Esophagus squamous epithelium (tissue), 5 donors: ENCODE measurements around the gene ABCG5. TPM values are rescaled to one million over a fixed set of nuclear protein-coding genes. Genes with fewer than 3 reads are reported as not detected.

ENCODE experiments used
- DNase-seq: peaks from one replicate; lab custom pipeline; 2025; lab: John Stamatoyannopoulos, UW
- H3K27ac ChIP-seq, 4 donors: fragments of 200-600 bp; sonication (generic); one replicate each; pipeline ENCODE4 v1.5.1; 2016 to 2019; ENCODE audit warnings: mild to moderate bottlenecking in 1 of 4
- H3K27me3 ChIP-seq, 4 donors: fragments of 200-600 bp; sonication (generic); 1 replicate in 3 of 4; 2 replicates in 1 of 4; pipeline versions ENCODE4 v1.5.1 to v1.6.0; 2017 to 2021; ENCODE audit warnings: antibody characterized with exemption in 1 of 4
- H3K36me3 ChIP-seq, 3 donors: fragments of 200-600 bp; sonication (generic); one replicate each; pipeline ENCODE4 v1.5.1; 2016 to 2019
- H3K4me1 ChIP-seq, 3 donors: fragments of 200-600 bp; sonication (generic); one replicate each; pipeline ENCODE4 v1.5.1; 2017 to 2019
- H3K4me3 ChIP-seq, 4 donors: fragments of 200-600 bp; sonication (generic); 1 replicate in 3 of 4; 2 replicates in 1 of 4; pipeline ENCODE4 v1.5.1; 2016 to 2019; ENCODE audit warnings: mild to moderate bottlenecking in 2 of 4, moderate library complexity in 1 of 4
- H3K9me3 ChIP-seq, 3 donors: fragments of 200-600 bp; sonication (generic); one replicate each; pipeline ENCODE4 v1.5.1; 2016 to 2019
- CTCF ChIP-seq, 6 experiments: fragments of 450-650 bp in 4 of 6; fragments of 200-600 bp in 2 of 6; sonication (generic) in 2 of 6; IDR thresholded peaks; one replicate each; pipeline ENCODE4 v1.5.1; 2016 to 2019; ENCODE audit warnings: antibody characterized with exemption in 6 of 6, mild to moderate bottlenecking in 4 of 6, moderate library complexity in 4 of 6
- POLR2A ChIP-seq, 4 donors: fragments of 450-650 bp; IDR thresholded peaks; one replicate each; pipeline ENCODE4 v1.6.1; 2017; ENCODE audit warnings: antibody characterized with exemption in 4 of 4, mild to moderate bottlenecking in 4 of 4, moderate library complexity in 3 of 4
- WGBS, 2 donors: methylation state at CpG; one replicate each; pipeline ENCODE4 v1.1.5; 2018; 5-methylcytosine and 5-hydroxymethylcytosine counted together
- intact Hi-C: fragments of 100-400 bp; cut with DNase I; formaldehyde crosslinking; loops from one replicate; pipeline ENCODE4 v1.15.0; 2022
- total RNA-seq, 4 donors: library from RNA; depleted of rRNA; stranded (reverse); fragments of >200 nt; gene quantifications; one replicate each; pipeline ENCODE4 v1.1.0, GENCODE V29; 2016
- donor health status: DM: yes; HTN: yes; CAD: no.

ABCG5 gene
- total RNA-seq, 4 donors from 2014 or later: not detected

GRCh38 chr2:43852196-43852730 is 13.6 kb upstream of the ABCG5 start:
- H3K27me3 ChIP-seq: peaks cover 0 to 71% (median 0%) of the 10 kb centered on the region in 4 donors
- no peaks in the 10 kb centered on the region for H3K36me3 ChIP-seq
- TF ChIP-seq POLR2A (IDR thresholded peaks at IDR 0.05): no peak
- TF ChIP-seq CTCF (IDR thresholded peaks at IDR 0.05): no peak
- no peaks in the 10 kb centered on the region for H3K9me3 ChIP-seq
- no peak overlapping the region for H3K27ac ChIP-seq
- WGBS, 2 donors: 79 to 96% methylated on average over 6 to 14 of the region's 21 CpGs
- intact Hi-C loops: no loop called here
- no peak overlapping the region for H3K4me3 ChIP-seq
- no peaks in the 10 kb centered on the region for H3K4me1 ChIP-seq
- no peak for DNase-seq

- Histone ChIP-seq H3K9me3 (no peaks in the 10 kb centered on the region), H3K27me3 (peaks cover 0 to 63% (median 0%) of the 10 kb centered on the region in 4 donors), H3K36me3 (no peaks in the 10 kb centered on the region), H3K4me3 (no peak overlapping the region), H3K4me1 (no peaks in the 10 kb centered on the region), H3K27ac (no peak overlapping the region)
- TF ChIP-seq POLR2A (IDR thresholded peaks at IDR 0.05) (no peak), CTCF (IDR thresholded peaks at IDR 0.05) (no peak)
- no peak for DNase-seq
- WGBS, 2 donors: 56 to 69% methylated on average over 2 to 6 of the region's 20 CpGs
- intact Hi-C loops: no loop called here
These were observed 12.7 kb upstream of the ABCG5 start for GRCh38 chr2:43851011-43851980.

GRCh38 chr2:43848214-43848613 is 9.6 kb upstream of the ABCG5 start:
- H3K27ac ChIP-seq: no peak overlapping the region
- no peak for TF ChIP-seq POLR2A (IDR thresholded peaks at IDR 0.05)
- no peak for TF ChIP-seq CTCF (IDR thresholded peaks at IDR 0.05)
- H3K9me3 ChIP-seq: no peaks in the 10 kb centered on the region
- no peaks in the 10 kb centered on the region for H3K4me1 ChIP-seq
- H3K36me3 ChIP-seq: no peaks in the 10 kb centered on the region
- no peak overlapping the region for H3K4me3 ChIP-seq
- 15 to 50% methylated on average over 1 of the region's 1 CpG for WGBS, 2 donors
- H3K27me3 ChIP-seq: peaks cover 0 to 32% (median 0%) of the 10 kb centered on the region in 4 donors
- intact Hi-C loops: no loop called here
- DNase-seq: no peak

GRCh38 chr2:43846140-43846793 is 7.6 kb upstream of the ABCG5 start:
- H3K9me3 ChIP-seq: no peaks in the 10 kb centered on the region
- no peaks in the 10 kb centered on the region for H3K36me3 ChIP-seq
- DNase-seq: no peak
- TF ChIP-seq CTCF (IDR thresholded peaks at IDR 0.05) (no peak), POLR2A (IDR thresholded peaks at IDR 0.05) (no peak)
- H3K27ac ChIP-seq: no peak overlapping the region
- peaks cover 0 to 13% (median 0%) of the 10 kb centered on the region in 4 donors for H3K27me3 ChIP-seq
- intact Hi-C loops: no loop called here
- H3K4me3 ChIP-seq: no peak overlapping the region
- no peaks in the 10 kb centered on the region for H3K4me1 ChIP-seq
- 80 to 98% methylated on average over 5 of the region's 5 CpGs for WGBS, 2 donors
